IMR-90 (cell line): Measurements from ENCODE around the gene PSPC1. TPM values are rescaled to one million over a fixed set of nuclear protein-coding genes. Genes with fewer than 3 reads are reported as not detected.

Experiments used
- ATAC-seq: fragments of 200-7000 bp; cut with Tn5 transposase; 2 replicates; pipeline ENCODE4 v1.9.1; 2020; ENCODE audit warnings: low read depth, mild to moderate bottlenecking, moderate library complexity
- BruUV-seq: library from RNA; stranded (reverse); fragments of 400-500 nt; replicated peaks from 2 replicates; lab custom pipeline; 2021; lab: Mats Ljungman, UMichigan
- CTCF ChIA-PET: fragments of 300-600 bp; formaldehyde crosslinking; extraction: SDS; loops from one replicate; lab custom pipeline; 2021; ENCODE audit warnings: antibody characterized with exemption; lab: Yijun Ruan, JAX
- POLR2A ChIA-PET: fragments of 300-600 bp; sonication (Branson Sonifier 250); formaldehyde crosslinking; loops from one replicate; lab custom pipeline; 2022; ENCODE audit warnings: antibody characterized with exemption; ENCODE audit not compliant: unreplicated experiment; lab: Charles Lee
- DNase-seq: peaks from one replicate; pipeline ENCODE4 v3.0.0; 2013
- H2AFZ ChIP-seq: replicated peaks from 2 replicates; pipeline ENCODE3; 2013; ENCODE audit warnings: low read length, mild to moderate bottlenecking; ENCODE audit not compliant: poor library complexity
- H2AK5ac ChIP-seq: 2 replicates; pipeline ENCODE4 v1.6.1; 2013; ENCODE audit warnings: low read depth, low read length, inconsistent platforms
- H2AK9ac ChIP-seq: replicated peaks from 2 replicates; pipeline ENCODE3; 2013; ENCODE audit warnings: mild to moderate bottlenecking, low read depth, low read length, moderate library complexity; ENCODE audit not compliant: poor library complexity
- H2BK120ac ChIP-seq: 2 replicates; pipeline ENCODE4 v1.6.1; 2013; ENCODE audit warnings: low read depth, low read length, inconsistent platforms
- H2BK15ac ChIP-seq: 3 replicates; pipeline ENCODE4 v1.6.1; 2013; ENCODE audit warnings: low read depth, low read length, inconsistent platforms
- H2BK20ac ChIP-seq: 2 replicates; pipeline ENCODE4 v1.6.1; 2013; ENCODE audit warnings: low read depth, mild to moderate bottlenecking, inconsistent platforms, low read length, moderate library complexity
- H2BK5ac ChIP-seq: 2 replicates; pipeline ENCODE4 v1.6.1; 2013; ENCODE audit warnings: mild to moderate bottlenecking, low read depth, low read length, inconsistent platforms; ENCODE audit not compliant: poor library complexity, severe bottlenecking
- H3K14ac ChIP-seq: replicated peaks from 2 replicates; pipeline ENCODE4 v1.6.1; 2013; ENCODE audit warnings: low read depth, low read length, inconsistent platforms
- H3K18ac ChIP-seq: 2 replicates; pipeline ENCODE4 v1.6.1; 2013; ENCODE audit warnings: low read depth, low read length, control low read depth
- H3K23ac ChIP-seq: 2 replicates; pipeline ENCODE4 v1.6.1; 2013; ENCODE audit warnings: low read depth, low read length, inconsistent platforms
- H3K27ac ChIP-seq: 2 replicates; pipeline ENCODE4 v1.5.1; 2013; ENCODE audit warnings: mild to moderate bottlenecking, control low read depth, low read length; ENCODE audit not compliant: insufficient read depth
- H3K27me3 ChIP-seq: 2 replicates; pipeline ENCODE4 v1.6.1; 2013; ENCODE audit warnings: low read length; ENCODE audit not compliant: control insufficient read depth, insufficient read depth
- H3K36me3 ChIP-seq: 2 replicates; pipeline ENCODE4 v1.6.1; 2013; ENCODE audit warnings: low read length, mixed read lengths; ENCODE audit not compliant: control insufficient read depth, insufficient read depth
- H3K4ac ChIP-seq: 2 replicates; pipeline ENCODE4 v1.6.1; 2013; ENCODE audit warnings: low read depth, low read length, inconsistent platforms
- H3K4me1 ChIP-seq: 2 replicates; pipeline ENCODE4 v1.6.1; 2013; ENCODE audit warnings: low read length, mixed read lengths; ENCODE audit not compliant: control insufficient read depth, insufficient read depth
- H3K4me2 ChIP-seq: 2 replicates; pipeline ENCODE4 v1.6.1; 2013; ENCODE audit warnings: low read depth, mild to moderate bottlenecking, control low read depth, low read length, moderate library complexity
- H3K4me3 ChIP-seq: 2 replicates; pipeline ENCODE4 v1.5.1; 2013; ENCODE audit warnings: low read depth, mild to moderate bottlenecking, control low read depth, low read length, moderate library complexity; ENCODE audit not compliant: insufficient read depth
- H3K56ac ChIP-seq: 2 replicates; pipeline ENCODE4 v1.6.1; 2013; ENCODE audit warnings: low read length, inconsistent platforms; ENCODE audit not compliant: insufficient read depth; ENCODE audit errors: extremely low read depth
- H3K79me1 ChIP-seq, 2 experiments: 2 replicates each; pipeline ENCODE4 v1.6.1; 2013; ENCODE audit warnings: low read length in 2 of 2, inconsistent platforms in 1 of 2, low read depth in 1 of 2
- H3K9ac ChIP-seq: 2 replicates; pipeline ENCODE4 v1.6.1; 2013; ENCODE audit warnings: low read depth, low read length, control low read depth
- H3K9me1 ChIP-seq: 2 replicates; pipeline ENCODE4 v1.6.1; 2013; ENCODE audit warnings: low read length, inconsistent platforms; ENCODE audit not compliant: insufficient read depth
- H3K9me3 ChIP-seq: 2 replicates; pipeline ENCODE4 v1.6.1; 2013; ENCODE audit warnings: low read length; ENCODE audit not compliant: control insufficient read depth, insufficient read depth
- H4K20me1 ChIP-seq: 2 replicates; pipeline ENCODE4 v1.6.1; 2013; ENCODE audit warnings: low read length, inconsistent platforms; ENCODE audit not compliant: insufficient read depth
- H4K5ac ChIP-seq: 2 replicates; pipeline ENCODE4 v1.6.1; 2013; ENCODE audit warnings: mild to moderate bottlenecking, low read depth, low read length, control low read depth
- H4K8ac ChIP-seq, 2 experiments: 2 replicates each; pipeline ENCODE4 v1.6.1; 2013; ENCODE audit warnings: low read depth in 2 of 2, low read length in 2 of 2, control low read depth in 1 of 2, inconsistent platforms in 1 of 2
- H4K91ac ChIP-seq: 2 replicates; pipeline ENCODE4 v1.6.1; 2013; ENCODE audit warnings: low read depth, low read length, inconsistent platforms; ENCODE audit not compliant: insufficient read depth
- BHLHE40 ChIP-seq: fragments of 150-350 bp; IDR thresholded peaks from 2 replicates; pipeline ENCODE4 v1.6.1; 2016; ENCODE audit warnings: mild to moderate bottlenecking, low read depth, low read length
- CEBPB ChIP-seq: IDR thresholded peaks from 2 replicates; pipeline ENCODE4 v1.6.1; 2012; ENCODE audit warnings: low read depth, low read length, improper control_type of control experiment
- CHD1 ChIP-seq: IDR thresholded peaks from 2 replicates; pipeline ENCODE4 v1.6.1; 2012; ENCODE audit warnings: low read depth, low read length, improper control_type of control experiment
- FOS ChIP-seq: fragments of 150-350 bp; IDR thresholded peaks from 2 replicates; pipeline ENCODE4 v1.6.1; 2016; ENCODE audit warnings: low read depth, low read length
- MAFK ChIP-seq: IDR thresholded peaks from 2 replicates; pipeline ENCODE4 v1.6.1; 2012; ENCODE audit warnings: low read depth, low read length, improper control_type of control experiment
- MAZ ChIP-seq: IDR thresholded peaks from 2 replicates; pipeline ENCODE4 v1.6.1; 2012; ENCODE audit warnings: low read depth, mild to moderate bottlenecking, low read length, improper control_type of control experiment, moderate library complexity, borderline replicate concordance
- MXI1 ChIP-seq: IDR thresholded peaks from 2 replicates; pipeline ENCODE4 v1.6.1; 2012; ENCODE audit warnings: low read depth, mild to moderate bottlenecking, low read length, moderate library complexity, borderline replicate concordance
- NFE2L2 ChIP-seq: fragments of 150-350 bp; IDR thresholded peaks from 2 replicates; pipeline ENCODE4 v1.6.1; 2016; ENCODE audit warnings: low read depth, mild to moderate bottlenecking, low read length
- POLR2A ChIP-seq: IDR thresholded peaks from 2 replicates; pipeline ENCODE4 v1.6.1; 2012; ENCODE audit warnings: mild to moderate bottlenecking, low read depth, low read length
- RAD21 ChIP-seq: IDR thresholded peaks from 2 replicates; pipeline ENCODE4 v1.6.1; 2012; ENCODE audit warnings: low read length, improper control_type of control experiment
- RCOR1 ChIP-seq: IDR thresholded peaks from 2 replicates; pipeline ENCODE4 v1.6.1; 2012; ENCODE audit warnings: mild to moderate bottlenecking, low read length, improper control_type of control experiment; ENCODE audit not compliant: insufficient replicate concordance
- RFX5 ChIP-seq: IDR thresholded peaks from 2 replicates; pipeline ENCODE4 v1.8.0; 2012; ENCODE audit warnings: low read depth, mild to moderate bottlenecking, low read length, moderate library complexity
- SMC3 ChIP-seq: fragments of 150-350 bp; IDR thresholded peaks from 2 replicates; pipeline ENCODE4 v1.6.1; 2016; ENCODE audit warnings: low read depth, mild to moderate bottlenecking, antibody characterized with exemption, low read length, moderate library complexity
- WGBS, 2 experiments: methylation state at CpG; one replicate each; pipeline versions ENCODE4 v1.1.5 to v1.1.7; 2013; ENCODE audit warnings: missing lambda C conversion rate in 2 of 2; ENCODE audit not compliant: insufficient read length in 1 of 2; ENCODE audit errors: extremely low coverage in 2 of 2; 5-methylcytosine and 5-hydroxymethylcytosine counted together
- dilution Hi-C: fragments of 300-500 bp; cut with HindIII; formaldehyde crosslinking; loops from one replicate; pipeline ENCODE4 v1.14.3; 2018; ENCODE audit warnings: low sequenced_read_pairs; ENCODE audit not compliant: unreplicated experiment
- in situ Hi-C: fragments of 300-500 bp; cut with MboI; formaldehyde crosslinking; loops from 3 replicates; pipeline ENCODE4 v1.14.3; 2019; ENCODE audit warnings: low sequenced_read_pairs, inconsistent platforms, mixed read lengths
- intact Hi-C: fragments of 100-400 bp; cut with micrococcal nuclease; formaldehyde crosslinking; loops from 2 replicates; pipeline ENCODE4 v1.10.0; 2022
- polyA plus RNA-seq, 3 experiments: library from polyadenylated mRNA; depleted of rRNA; stranded (reverse); fragments of >200 nt; gene quantifications; 2 replicates each; pipeline ENCODE4 v1.2.3, GENCODE V29; 2012; ENCODE audit warnings: low replicate concordance in 1 of 3
- total RNA-seq: library from RNA; depleted of rRNA; stranded (reverse); fragments of >200 nt; gene quantifications from 2 replicates; pipeline ENCODE4 v1.2.3, GENCODE V29; 2012
- TF ChIP-seq, protein P1 (sequence below): fragments of 150-350 bp; IDR thresholded peaks from 2 replicates; pipeline ENCODE4 v1.6.1; 2016; ENCODE audit warnings: low read depth, mild to moderate bottlenecking, low read length, moderate library complexity, borderline replicate concordance
- TF ChIP-seq, protein P2 (sequence below): fragments of 150-350 bp; IDR thresholded peaks from 2 replicates; pipeline ENCODE4 v1.6.1; 2017; ENCODE audit warnings: mild to moderate bottlenecking, antibody characterized with exemption, low read length, low read depth
- TF ChIP-seq, protein P3 (sequence below): conservative IDR thresholded peaks from 2 replicates; pipeline ENCODE4 v1.5.1; 2012; ENCODE audit warnings: mild to moderate bottlenecking, low read depth, low read length, improper control_type of control experiment

PSPC1 gene
- total and polyA plus RNA-seq, 2 of the 4 experiments (the other 2 are of a cell fraction), result 38.3 to 39.8 TPM

DNA sequence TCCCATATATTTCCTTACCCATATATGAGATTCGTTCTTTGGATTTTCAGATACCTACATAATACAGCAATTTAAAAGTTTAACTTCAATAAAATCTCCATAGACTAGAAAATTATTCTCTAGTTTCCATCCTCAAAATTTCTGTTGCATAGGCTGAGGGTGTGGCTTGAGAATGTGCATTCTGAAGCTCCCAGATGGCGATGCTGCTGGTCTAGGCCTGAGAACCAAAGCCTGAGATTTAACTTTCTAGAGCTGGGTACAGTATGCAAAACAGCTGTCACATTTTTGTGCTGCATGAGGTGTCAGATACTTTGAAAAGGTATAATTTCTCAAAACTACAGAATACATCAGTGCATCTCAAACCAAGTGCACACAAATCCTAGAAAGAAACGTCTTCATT is 106.6 kb downstream of the PSPC1 start:
- H2AK5ac ChIP-seq, result no peak overlapping the region
- DNase-seq, result no peak
- no peak overlapping the region for H3K56ac ChIP-seq
- in situ Hi-C loops, result loop anchor here (10.0 kb wide), 1 partner anchor 99 kb away; no protein-coding TSS in a partner anchor
- H3K4ac ChIP-seq, result no peak overlapping the region
- H2BK15ac ChIP-seq, result no peak overlapping the region
- H4K5ac ChIP-seq, result no peak overlapping the region
- dilution Hi-C loops, result no loop called here
- H4K8ac ChIP-seq, result no peak overlapping the region
- ATAC-seq, result no peak
- no peak overlapping the region for H3K27ac ChIP-seq
- CTCF ChIA-PET, result interaction anchor here (1.0 kb wide), 1 partner anchor 16 kb away, joined by 3 read pairs; no protein-coding TSS in a partner anchor
- H2AK9ac ChIP-seq, result no peak overlapping the region
- H3K18ac ChIP-seq, result no peak overlapping the region
- H3K9ac ChIP-seq, result no peak overlapping the region
- no peaks in the 10 kb centered on the region for H3K27me3 ChIP-seq
- no TSS peak for BruUV-seq
- H2BK120ac ChIP-seq, result no peak overlapping the region
- H3K9me1 ChIP-seq, result peaks cover 7% of the 10 kb centered on the region
- H3K4me3 ChIP-seq, result no peak overlapping the region
- peaks cover 34% of the 10 kb centered on the region for H3K36me3 ChIP-seq
- TF ChIP-seq POLR2A (no peak), SMC3 (no peak), RCOR1 (no peak), FOS (no peak), BHLHE40 (no peak), MAFK (no peak), RFX5 (no peak), CHD1 (no peak), MXI1 (no peak), RAD21 (no peak), MAZ (no peak), CEBPB (no peak), NFE2L2 (no peak)
- TF ChIP-seq, protein P1, sequence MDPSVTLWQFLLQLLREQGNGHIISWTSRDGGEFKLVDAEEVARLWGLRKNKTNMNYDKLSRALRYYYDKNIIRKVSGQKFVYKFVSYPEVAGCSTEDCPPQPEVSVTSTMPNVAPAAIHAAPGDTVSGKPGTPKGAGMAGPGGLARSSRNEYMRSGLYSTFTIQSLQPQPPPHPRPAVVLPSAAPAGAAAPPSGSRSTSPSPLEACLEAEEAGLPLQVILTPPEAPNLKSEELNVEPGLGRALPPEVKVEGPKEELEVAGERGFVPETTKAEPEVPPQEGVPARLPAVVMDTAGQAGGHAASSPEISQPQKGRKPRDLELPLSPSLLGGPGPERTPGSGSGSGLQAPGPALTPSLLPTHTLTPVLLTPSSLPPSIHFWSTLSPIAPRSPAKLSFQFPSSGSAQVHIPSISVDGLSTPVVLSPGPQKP, result no peak
- TF ChIP-seq, protein P2, sequence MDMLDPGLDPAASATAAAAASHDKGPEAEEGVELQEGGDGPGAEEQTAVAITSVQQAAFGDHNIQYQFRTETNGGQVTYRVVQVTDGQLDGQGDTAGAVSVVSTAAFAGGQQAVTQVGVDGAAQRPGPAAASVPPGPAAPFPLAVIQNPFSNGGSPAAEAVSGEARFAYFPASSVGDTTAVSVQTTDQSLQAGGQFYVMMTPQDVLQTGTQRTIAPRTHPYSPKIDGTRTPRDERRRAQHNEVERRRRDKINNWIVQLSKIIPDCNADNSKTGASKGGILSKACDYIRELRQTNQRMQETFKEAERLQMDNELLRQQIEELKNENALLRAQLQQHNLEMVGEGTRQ, result no peak
- TF ChIP-seq, protein P3, sequence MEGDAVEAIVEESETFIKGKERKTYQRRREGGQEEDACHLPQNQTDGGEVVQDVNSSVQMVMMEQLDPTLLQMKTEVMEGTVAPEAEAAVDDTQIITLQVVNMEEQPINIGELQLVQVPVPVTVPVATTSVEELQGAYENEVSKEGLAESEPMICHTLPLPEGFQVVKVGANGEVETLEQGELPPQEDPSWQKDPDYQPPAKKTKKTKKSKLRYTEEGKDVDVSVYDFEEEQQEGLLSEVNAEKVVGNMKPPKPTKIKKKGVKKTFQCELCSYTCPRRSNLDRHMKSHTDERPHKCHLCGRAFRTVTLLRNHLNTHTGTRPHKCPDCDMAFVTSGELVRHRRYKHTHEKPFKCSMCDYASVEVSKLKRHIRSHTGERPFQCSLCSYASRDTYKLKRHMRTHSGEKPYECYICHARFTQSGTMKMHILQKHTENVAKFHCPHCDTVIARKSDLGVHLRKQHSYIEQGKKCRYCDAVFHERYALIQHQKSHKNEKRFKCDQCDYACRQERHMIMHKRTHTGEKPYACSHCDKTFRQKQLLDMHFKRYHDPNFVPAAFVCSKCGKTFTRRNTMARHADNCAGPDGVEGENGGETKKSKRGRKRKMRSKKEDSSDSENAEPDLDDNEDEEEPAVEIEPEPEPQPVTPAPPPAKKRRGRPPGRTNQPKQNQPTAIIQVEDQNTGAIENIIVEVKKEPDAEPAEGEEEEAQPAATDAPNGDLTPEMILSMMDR, result no peak
- H2BK5ac ChIP-seq, result no peak overlapping the region
- no peak overlapping the region for H3K14ac ChIP-seq
- 100% methylated on average over 1 of the region's 3 CpGs; no CpG with 5 or more reads in 1 of the 2 experiments for WGBS, 2 experiments
- no peak overlapping the region for H4K91ac ChIP-seq
- H3K23ac ChIP-seq, result no peak overlapping the region
- no peak overlapping the region for H2AFZ ChIP-seq
- H3K4me1 ChIP-seq, result peaks cover 3% of the 10 kb centered on the region
- peaks cover 8 to 30% of the 10 kb centered on the region in 2 experiments for H3K79me1 ChIP-seq
- no peak overlapping the region for H3K4me2 ChIP-seq
- intact Hi-C loops, result no loop called here
- no peaks in the 10 kb centered on the region for H4K20me1 ChIP-seq
- H2BK20ac ChIP-seq, result no peak overlapping the region
- POLR2A ChIA-PET, result no interaction called here
- H3K9me3 ChIP-seq, result no peaks in the 10 kb centered on the region
